Endothelial cell of umbilical vein (primary cell): Measurements from ENCODE around the gene CHI3L1. TPM values are rescaled to one million over a fixed set of nuclear protein-coding genes. Genes with fewer than 3 reads are reported as not detected.

Experiments
- BruUV-seq: library from RNA; stranded (reverse); fragments of 400-500 nt; replicated peaks from 2 replicates; lab custom pipeline; 2021; lab: Mats Ljungman, UMichigan
- CTCF ChIA-PET: fragments of 300-600, 350-600 bp; sonication (Branson Sonifier 250); formaldehyde crosslinking; loops from one replicate; lab custom pipeline; 2021; ENCODE audit warnings: antibody characterized with exemption, inconsistent platforms; lab: Charles Lee
- POLR2A ChIA-PET: fragments of 300-600, 350-600 bp; sonication (Branson Sonifier 250); formaldehyde crosslinking; loops from one replicate; lab custom pipeline; 2021; ENCODE audit warnings: antibody characterized with exemption, inconsistent platforms; lab: Charles Lee
- DNase-seq: peaks from one replicate; pipeline ENCODE4 v3.0.0-alpha.2; 2011; ENCODE audit warnings: low read depth, low spot score
- FAIRE-seq: peaks from 2 replicates; lab custom pipeline; 2011; peaks lifted over from hg19 to GRCh38; lab: Jason Lieb, UNC
- H2AFZ ChIP-seq: 2 replicates; pipeline ENCODE4 v1.6.0; 2012; ENCODE audit warnings: low read depth, low read length, control low read depth, inconsistent platforms
- H3K27ac ChIP-seq: 2 replicates; pipeline ENCODE4 v1.5.1; 2011; ENCODE audit warnings: low read depth, mild to moderate bottlenecking, control low read depth, low read length, moderate library complexity; ENCODE audit not compliant: insufficient read depth
- H3K27me3 ChIP-seq, 2 experiments: 2 replicates each; pipeline versions ENCODE4 v1.6.0 to v1.6.1; 2011; ENCODE audit warnings: low read length in 2 of 2, mixed read lengths in 1 of 2; ENCODE audit not compliant: control insufficient read depth in 2 of 2, insufficient read depth in 2 of 2
- H3K36me3 ChIP-seq, 2 experiments: 2 replicates in 1 of 2; 3 replicates in 1 of 2; pipeline ENCODE4 v1.5.1; 2011; ENCODE audit warnings: low read length in 2 of 2, mild to moderate bottlenecking in 1 of 2, moderate library complexity in 1 of 2; ENCODE audit not compliant: control insufficient read depth in 2 of 2, insufficient read depth in 2 of 2; ENCODE audit errors: extremely low read depth in 1 of 2
- H3K4me1 ChIP-seq: 3 replicates; pipeline ENCODE4 v1.5.1; 2011; ENCODE audit warnings: mild to moderate bottlenecking, low read length; ENCODE audit not compliant: control insufficient read depth, insufficient read depth; ENCODE audit errors: extremely low read depth
- H3K4me2 ChIP-seq: 2 replicates; pipeline ENCODE4 v1.6.1; 2011; ENCODE audit warnings: low read length, control low read depth, mixed read lengths; ENCODE audit not compliant: insufficient read depth
- H3K4me3 ChIP-seq, 3 experiments: fragments of 200-600 bp in 1 of 3; sonication (generic), shearing (Covaris generic) in 1 of 3; replicated peaks in 1 of 3; 2 replicates each; pipeline ENCODE4 v1.5.1; 2011 to 2016; ENCODE audit warnings: control low read depth in 3 of 3, low read length in 3 of 3, mild to moderate bottlenecking in 2 of 3, inconsistent platforms in 1 of 3, low read depth in 1 of 3, moderate library complexity in 1 of 3; ENCODE audit not compliant: insufficient read depth in 1 of 3
- H3K79me2 ChIP-seq: 2 replicates; pipeline ENCODE4 v1.6.0; 2012; ENCODE audit warnings: low read length, inconsistent platforms; ENCODE audit not compliant: control insufficient read depth, insufficient read depth
- H3K9ac ChIP-seq: replicated peaks from 2 replicates; pipeline ENCODE3; 2011; ENCODE audit warnings: low read length, control low read depth; ENCODE audit not compliant: insufficient read depth; ENCODE audit errors: extremely low read depth
- H3K9me1 ChIP-seq: replicated peaks from 3 replicates; pipeline ENCODE4 v1.6.0; 2011; ENCODE audit warnings: mild to moderate bottlenecking, low read length; ENCODE audit not compliant: control insufficient read depth, insufficient read depth; ENCODE audit errors: extremely low read depth
- H3K9me3 ChIP-seq: replicated peaks from 2 replicates; pipeline ENCODE4 v1.5.1; 2012; ENCODE audit warnings: low read length, inconsistent platforms; ENCODE audit not compliant: control insufficient read depth, insufficient read depth
- H4K20me1 ChIP-seq: replicated peaks from 2 replicates; pipeline ENCODE3; 2011; ENCODE audit warnings: mild to moderate bottlenecking, low read length; ENCODE audit not compliant: control insufficient read depth, insufficient read depth; ENCODE audit errors: extremely low read depth
- CTCF ChIP-seq, 2 donors: IDR thresholded peaks; 1 replicate in 1 of 2; 2 replicates in 1 of 2; pipeline ENCODE4 v1.5.1; 2011; ENCODE audit warnings: low read length in 2 of 2, mild to moderate bottlenecking in 2 of 2, moderate library complexity in 2 of 2, control low read depth in 1 of 2, inconsistent platforms in 1 of 2, low read depth in 1 of 2; ENCODE audit not compliant: insufficient read depth in 1 of 2; ENCODE audit errors: extremely low read depth in 1 of 2
- EZH2 ChIP-seq: IDR thresholded peaks from 2 replicates; pipeline ENCODE4 v1.6.1; 2012; ENCODE audit warnings: borderline replicate concordance, low read depth, mild to moderate bottlenecking, moderate library complexity, low read length, inconsistent platforms; ENCODE audit not compliant: severe bottlenecking
- FOS ChIP-seq: IDR thresholded peaks from 2 replicates; pipeline ENCODE4 v1.6.1; 2011; ENCODE audit warnings: mild to moderate bottlenecking, low read length, moderate library complexity, borderline replicate concordance; ENCODE audit not compliant: insufficient read depth
- GATA2 ChIP-seq: IDR thresholded peaks from 2 replicates; pipeline ENCODE4 v1.7.0; 2011; ENCODE audit warnings: low read depth, mild to moderate bottlenecking, moderate library complexity, mixed read lengths, low read length; ENCODE audit not compliant: insufficient read length, insufficient read depth
- JUN ChIP-seq: IDR thresholded peaks from 2 replicates; pipeline ENCODE4 v1.6.1; 2011; ENCODE audit warnings: borderline replicate concordance, low read depth; ENCODE audit not compliant: insufficient read length, insufficient read depth
- MAX ChIP-seq: IDR thresholded peaks from 2 replicates; pipeline ENCODE4 v1.6.1; 2011; ENCODE audit not compliant: insufficient read depth, insufficient read length
- MYC ChIP-seq: IDR thresholded peaks from one replicate; pipeline ENCODE4 v1.6.1; 2011; ENCODE audit warnings: mild to moderate bottlenecking, low read depth, low read length
- POLR2A ChIP-seq: IDR thresholded peaks from 2 replicates; pipeline ENCODE4 v1.6.1; 2012; ENCODE audit warnings: low read depth, mild to moderate bottlenecking, control low read depth, low read length
- POLR2AphosphoS5 ChIP-seq: IDR thresholded peaks from 2 replicates; pipeline ENCODE4 v1.6.1; 2012; ENCODE audit warnings: low read depth, mild to moderate bottlenecking, control low read depth, low read length, moderate library complexity; ENCODE audit not compliant: insufficient read depth
- dilution Hi-C: fragments of 300-500 bp; cut with MboI; formaldehyde crosslinking; loops from one replicate; pipeline ENCODE4 v1.15.0; 2019; ENCODE audit warnings: low sequenced_read_pairs; ENCODE audit not compliant: extremely low pct_ligation_motif_present
- intact Hi-C: fragments of 100-400 bp; cut with micrococcal nuclease; formaldehyde crosslinking; loops from one replicate; pipeline ENCODE4 v1.10.0; 2022
- polyA plus RNA-seq, 4 experiments: library from polyadenylated mRNA; depleted of rRNA in 3 of 4; stranded (reverse) in 3 of 4; unstranded in 1 of 4; fragments of >200 nt; gene quantifications; 2 replicates each; pipeline versions ENCODE4 v1.2.1 to v1.2.3, GENCODE V29; 2011 to 2012; ENCODE audit warnings: missing spikeins in 1 of 4
- total RNA-seq: library from RNA; stranded (reverse); gene quantifications from 2 replicates; pipeline ENCODE4 v1.2.3, GENCODE V29; 2021

CHI3L1 gene
- total and polyA plus RNA-seq, 2 donors (not counting 3 experiments of a cell fraction or from before 2014, with no cell fraction given): not detected

GRCh38 chr1:203150511-203151297 lies 35.8 kb downstream of the CHI3L1 start:
- TF ChIP-seq CTCF (IDR thresholded peaks at IDR 0.05; ENCODE audit: extremely low read depth in 1 of 2, insufficient read depth in 1 of 2, low read depth in 1 of 2, low read length in 2 of 2) (no peak), POLR2A (no peak), MAX (no peak), POLR2AphosphoS5 (no peak), GATA2 (no peak), MYC (no peak), FOS (no peak), JUN (no peak), EZH2 (no peak)
- Histone ChIP-seq H3K79me2 (no peaks in the 10 kb centered on the region), H3K9me1 (no peaks in the 10 kb centered on the region), H2AFZ (no peak overlapping the region), H3K9me3 (no peaks in the 10 kb centered on the region), H3K9ac (no peak overlapping the region), H3K4me2 (no peak overlapping the region), H3K36me3 (no peaks in the 10 kb centered on the region), H3K4me1 (peaks cover 28% of the 10 kb centered on the region), H4K20me1 (no peaks in the 10 kb centered on the region), H3K27ac (no peak overlapping the region), H3K4me3 (no peak overlapping the region), H3K27me3 (peaks cover 0 to 7% of the 10 kb centered on the region in 2 experiments)
- DNase-seq: no peak
- dilution Hi-C loops: no loop called here
- POLR2A ChIA-PET: no interaction called here
- BruUV-seq: no TSS peak
- no peak for FAIRE-seq
- intact Hi-C loops: no loop called here
- CTCF ChIA-PET: interaction anchor here (0.7 to 4.8 kb wide), 5 partner anchors 18 to 135 kb away, joined by 3 to 34 read pairs (median 3); no protein-coding TSS in a partner anchor
